ENCODE data around the gene PP2D1.
"Not testable (repeated sequence)": the region's sequence is repeated elsewhere in the genome, so short reads cannot be mapped to it uniquely, and the experiment has no call there.

Gene PP2D1

DNA sequence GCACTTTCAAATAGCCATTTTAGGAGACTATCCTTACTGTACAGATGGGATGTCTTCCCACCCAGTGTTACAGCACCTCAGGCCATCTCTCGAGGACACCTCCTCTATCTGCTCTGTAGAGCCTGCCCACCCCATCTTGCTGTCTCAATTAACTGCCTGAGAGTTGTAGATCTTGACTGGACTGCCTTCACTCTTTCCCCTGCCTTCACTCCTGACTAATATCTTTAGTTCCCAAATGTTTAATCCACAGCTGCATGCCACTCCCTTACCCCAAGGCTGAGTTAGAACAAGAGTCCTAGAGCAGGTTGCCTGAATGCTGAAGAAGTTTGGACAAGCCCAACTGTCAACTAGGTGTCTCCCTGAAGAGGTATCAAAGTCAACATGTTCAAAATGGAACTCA, 1.3 kb upstream of the PP2D1 start:
- no peak overlapping the region for H3K4me3 ChIP-seq (ENCODE audit: control insufficient read depth in 1 of 7, extremely low read depth in 1 of 7, insufficient read depth in 4 of 7, low read depth in 2 of 7, low read length in 6 of 7)
- ChIA-PET POLR2A (no interaction called here), CTCF (no interaction called here)
- DNase-seq = no peak
- no peaks in the 10 kb centered on the region for H3K9me3 ChIP-seq (ENCODE audit: control extremely low read depth in 1 of 5, control insufficient read depth in 4 of 5, insufficient read depth in 2 of 5, low read depth in 1 of 5, low read length in 4 of 5)
- H3K36me3 ChIP-seq (ENCODE audit: control insufficient read depth in 4 of 4, insufficient read depth in 4 of 4, low read length in 3 of 4) = no peaks in the 10 kb centered on the region
- H3K4me1 ChIP-seq (ENCODE audit: control extremely low read depth in 1 of 4, control insufficient read depth in 4 of 4, insufficient read depth in 4 of 4, low read length in 3 of 4) = no peaks in the 10 kb centered on the region
- no peaks in the 10 kb centered on the region for H3K27me3 ChIP-seq (replicated peaks in 2 of 5; ENCODE audit: control insufficient read depth in 4 of 5, insufficient read depth in 5 of 5, low read length in 4 of 5)
- no peak overlapping the region for H3K27ac ChIP-seq (ENCODE audit: insufficient read depth in 1 of 2, low read depth in 1 of 2, low read length in 2 of 2, poor library complexity in 1 of 2, severe bottlenecking in 2 of 2)
- WGBS (ENCODE audit: insufficient coverage) = 91% methylated on average over 1 of the region's 1 CpG

- no peaks in the 10 kb centered on the region for H3K36me3 ChIP-seq (ENCODE audit: control insufficient read depth in 4 of 4, insufficient read depth in 4 of 4, low read length in 3 of 4)
- WGBS (ENCODE audit: insufficient coverage) = no CpG with 5 or more reads among the region's 2 CpGs
- H3K4me1 ChIP-seq (ENCODE audit: control extremely low read depth in 1 of 4, control insufficient read depth in 4 of 4, insufficient read depth in 4 of 4, low read length in 3 of 4) = no peaks in the 10 kb centered on the region
- POLR2A ChIA-PET = no interaction called here
- CTCF ChIA-PET = no interaction called here
- H3K4me3 ChIP-seq (ENCODE audit: control insufficient read depth in 1 of 7, extremely low read depth in 1 of 7, insufficient read depth in 4 of 7, low read depth in 2 of 7, low read length in 6 of 7) = no peak overlapping the region
- H3K27me3 ChIP-seq (replicated peaks in 2 of 5; ENCODE audit: control insufficient read depth in 4 of 5, insufficient read depth in 5 of 5, low read length in 4 of 5) = no peaks in the 10 kb centered on the region
- no peak overlapping the region for H3K27ac ChIP-seq (ENCODE audit: insufficient read depth in 1 of 2, low read depth in 1 of 2, low read length in 2 of 2, poor library complexity in 1 of 2, severe bottlenecking in 2 of 2)
- DNase-seq = peak in 2 of 3 donors; percentile 24 to 54
- no peaks in the 10 kb centered on the region for H3K9me3 ChIP-seq (ENCODE audit: control extremely low read depth in 1 of 5, control insufficient read depth in 4 of 5, insufficient read depth in 2 of 5, low read depth in 1 of 5, low read length in 4 of 5)
These were observed 3.4 kb downstream of the PP2D1 start for GRCh38 chr3:20008646-20009045.

DNA sequence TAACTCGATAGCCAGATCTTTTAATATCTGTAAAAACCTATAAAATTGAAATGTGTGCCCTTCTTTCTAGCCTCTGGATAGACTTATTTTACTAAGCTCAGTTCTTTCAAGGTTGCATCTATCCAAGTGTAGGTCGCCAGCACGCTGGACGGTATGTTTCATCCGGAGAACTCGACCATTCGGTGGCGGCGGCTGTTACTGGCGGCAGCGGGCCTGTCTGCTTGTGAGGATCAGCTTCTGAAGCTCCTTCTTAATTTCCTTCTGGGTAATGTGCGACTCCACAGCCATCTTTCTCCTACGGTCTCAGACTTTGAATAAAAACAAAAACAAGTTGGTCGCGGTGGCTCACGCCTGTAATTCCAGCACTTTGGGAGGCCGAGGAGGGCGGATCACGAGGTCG, 4.1 kb downstream of the PP2D1 start:
- ChIA-PET CTCF (interaction anchor here (1.3 kb wide), 1 partner anchor 11 kb away, joined by 3 read pairs; no protein-coding TSS in a partner anchor), POLR2A (no interaction called here)
- Histone ChIP-seq H3K27ac (ENCODE audit: insufficient read depth in 1 of 2, low read depth in 1 of 2, low read length in 2 of 2, poor library complexity in 1 of 2, severe bottlenecking in 2 of 2) (no peak overlapping the region), H3K4me1 (ENCODE audit: control extremely low read depth in 1 of 4, control insufficient read depth in 4 of 4, insufficient read depth in 4 of 4, low read length in 3 of 4) (no peaks in the 10 kb centered on the region), H3K36me3 (ENCODE audit: control insufficient read depth in 4 of 4, insufficient read depth in 4 of 4, low read length in 3 of 4) (no peaks in the 10 kb centered on the region), H3K4me3 (ENCODE audit: control insufficient read depth in 1 of 7, extremely low read depth in 1 of 7, insufficient read depth in 4 of 7, low read depth in 2 of 7, low read length in 6 of 7) (no peak overlapping the region), H3K27me3 (replicated peaks in 2 of 5; ENCODE audit: control insufficient read depth in 4 of 5, insufficient read depth in 5 of 5, low read length in 4 of 5) (no peaks in the 10 kb centered on the region), H3K9me3 (ENCODE audit: control extremely low read depth in 1 of 5, control insufficient read depth in 4 of 5, insufficient read depth in 2 of 5, low read depth in 1 of 5, low read length in 4 of 5) (no peaks in the 10 kb centered on the region)
- 98% methylated on average over 19 of the region's 20 CpGs for WGBS (ENCODE audit: insufficient coverage)
- DNase-seq = no peak

DNA sequence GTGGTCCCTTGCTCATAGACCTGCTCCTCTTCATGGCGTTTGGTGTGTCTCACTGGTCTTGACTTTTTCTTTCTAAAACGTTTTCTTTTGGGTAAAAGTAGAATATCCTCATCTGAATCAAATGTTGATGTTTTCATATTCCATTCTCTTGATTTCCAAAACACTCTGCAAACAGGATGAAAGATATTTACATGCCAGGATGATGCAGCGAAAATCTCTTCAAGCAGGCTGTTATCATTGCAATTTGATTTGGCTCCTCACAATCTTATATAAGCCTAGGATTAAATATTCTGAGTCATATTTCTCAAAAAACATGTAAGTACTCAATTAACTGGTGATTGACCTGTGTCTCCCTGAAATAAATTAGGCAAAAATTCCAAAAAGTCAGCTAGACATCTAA, 10.1 kb downstream of the PP2D1 start:
- no peak for DNase-seq
- ChIA-PET CTCF (no interaction called here), POLR2A (no interaction called here)
- Histone ChIP-seq H3K27me3 (replicated peaks in 2 of 5; ENCODE audit: control insufficient read depth in 4 of 5, insufficient read depth in 5 of 5, low read length in 4 of 5) (no peaks in the 10 kb centered on the region), H3K4me1 (ENCODE audit: control extremely low read depth in 1 of 4, control insufficient read depth in 4 of 4, insufficient read depth in 4 of 4, low read length in 3 of 4) (no peaks in the 10 kb centered on the region), H3K27ac (ENCODE audit: insufficient read depth in 1 of 2, low read depth in 1 of 2, low read length in 2 of 2, poor library complexity in 1 of 2, severe bottlenecking in 2 of 2) (no peak overlapping the region), H3K9me3 (ENCODE audit: control extremely low read depth in 1 of 5, control insufficient read depth in 4 of 5, insufficient read depth in 2 of 5, low read depth in 1 of 5, low read length in 4 of 5) (no peaks in the 10 kb centered on the region), H3K36me3 (ENCODE audit: control insufficient read depth in 4 of 4, insufficient read depth in 4 of 4, low read length in 3 of 4) (no peaks in the 10 kb centered on the region), H3K4me3 (ENCODE audit: control insufficient read depth in 1 of 7, extremely low read depth in 1 of 7, insufficient read depth in 4 of 7, low read depth in 2 of 7, low read length in 6 of 7) (no peak overlapping the region)
- WGBS (ENCODE audit: insufficient coverage) = 80% methylated on average over 1 of the region's 3 CpGs

GRCh38 chr3:19997502-19997901, 14.6 kb downstream of the PP2D1 start:
- CTCF ChIA-PET = no interaction called here

GRCh38 chr3:19994796-19995195, 17.3 kb downstream of the PP2D1 start:
- no peaks in the 10 kb centered on the region for H3K27me3 ChIP-seq (replicated peaks in 2 of 5; ENCODE audit: control insufficient read depth in 4 of 5, insufficient read depth in 5 of 5, low read length in 4 of 5)
- H3K4me1 ChIP-seq (ENCODE audit: control extremely low read depth in 1 of 4, control insufficient read depth in 4 of 4, insufficient read depth in 4 of 4, low read length in 3 of 4) = no peaks in the 10 kb centered on the region
- WGBS (ENCODE audit: insufficient coverage) = 100% methylated on average over 1 of the region's 2 CpGs
- no peaks in the 10 kb centered on the region for H3K36me3 ChIP-seq (ENCODE audit: control insufficient read depth in 4 of 4, insufficient read depth in 4 of 4, low read length in 3 of 4)
- H3K27ac ChIP-seq (ENCODE audit: insufficient read depth in 1 of 2, low read depth in 1 of 2, low read length in 2 of 2, poor library complexity in 1 of 2, severe bottlenecking in 2 of 2) = no peak overlapping the region
- H3K4me3 ChIP-seq (ENCODE audit: control insufficient read depth in 1 of 7, extremely low read depth in 1 of 7, insufficient read depth in 4 of 7, low read depth in 2 of 7, low read length in 6 of 7) = no peak overlapping the region
- no peaks in the 10 kb centered on the region for H3K9me3 ChIP-seq (ENCODE audit: control extremely low read depth in 1 of 5, control insufficient read depth in 4 of 5, insufficient read depth in 2 of 5, low read depth in 1 of 5, low read length in 4 of 5)
- CTCF ChIA-PET = no interaction called here
- POLR2A ChIA-PET = no interaction called here
- no peak for DNase-seq

More at GRCh38 chr3:19997502-19997901, 14.6 kb downstream of the PP2D1 start:
- Histone ChIP-seq H3K4me3 (ENCODE audit: control insufficient read depth in 1 of 7, extremely low read depth in 1 of 7, insufficient read depth in 4 of 7, low read depth in 2 of 7, low read length in 6 of 7) (no peak overlapping the region), H3K9me3 (ENCODE audit: control extremely low read depth in 1 of 5, control insufficient read depth in 4 of 5, insufficient read depth in 2 of 5, low read depth in 1 of 5, low read length in 4 of 5) (no peaks in the 10 kb centered on the region), H3K4me1 (ENCODE audit: control extremely low read depth in 1 of 4, control insufficient read depth in 4 of 4, insufficient read depth in 4 of 4, low read length in 3 of 4) (no peaks in the 10 kb centered on the region), H3K36me3 (ENCODE audit: control insufficient read depth in 4 of 4, insufficient read depth in 4 of 4, low read length in 3 of 4) (no peaks in the 10 kb centered on the region), H3K27me3 (replicated peaks in 2 of 5; ENCODE audit: control insufficient read depth in 4 of 5, insufficient read depth in 5 of 5, low read length in 4 of 5) (no peaks in the 10 kb centered on the region), H3K27ac (ENCODE audit: insufficient read depth in 1 of 2, low read depth in 1 of 2, low read length in 2 of 2, poor library complexity in 1 of 2, severe bottlenecking in 2 of 2) (no peak overlapping the region)
- WGBS (ENCODE audit: insufficient coverage) = 100% methylated on average over 2 of the region's 4 CpGs
- no peak for DNase-seq
- POLR2A ChIA-PET = no interaction called here

GRCh38 chr3:19988904-19989303, 23.2 kb downstream of the PP2D1 start:
- H3K36me3 ChIP-seq (ENCODE audit: control insufficient read depth in 4 of 4, insufficient read depth in 4 of 4, low read length in 3 of 4); CTCF ChIA-PET; H3K27ac ChIP-seq (ENCODE audit: insufficient read depth in 1 of 2, low read depth in 1 of 2, low read length in 2 of 2, poor library complexity in 1 of 2, severe bottlenecking in 2 of 2); H3K9me3 ChIP-seq (ENCODE audit: control extremely low read depth in 1 of 5, control insufficient read depth in 4 of 5, insufficient read depth in 2 of 5, low read depth in 1 of 5, low read length in 4 of 5); H3K4me1 ChIP-seq (ENCODE audit: control extremely low read depth in 1 of 4, control insufficient read depth in 4 of 4, insufficient read depth in 4 of 4, low read length in 3 of 4); DNase-seq; H3K4me3 ChIP-seq (ENCODE audit: control insufficient read depth in 1 of 7, extremely low read depth in 1 of 7, insufficient read depth in 4 of 7, low read depth in 2 of 7, low read length in 6 of 7); H3K27me3 ChIP-seq (replicated peaks in 2 of 5; ENCODE audit: control insufficient read depth in 4 of 5, insufficient read depth in 5 of 5, low read length in 4 of 5): not testable (repeated sequence)
- POLR2A ChIA-PET = interaction anchor here (0.7 kb wide), 1 partner anchor 37 kb away, joined by 3 read pairs; no protein-coding TSS in a partner anchor
- WGBS (ENCODE audit: insufficient coverage) = 92% methylated on average over 5 of the region's 8 CpGs

Measured in common myeloid progenitor, CD34-positive (primary cell).